Esophagus muscularis mucosa (tissue), 4 donors: ENCODE data around the gene PTPRN2. TPM values are rescaled to one million over a fixed set of nuclear protein-coding genes. Genes with fewer than 3 reads are reported as not detected.
"Not testable (repeated sequence)": the region's sequence is repeated elsewhere in the genome, so short reads cannot be mapped to it uniquely, and the experiment has no call there.

Experiments used
- DNase-seq: peaks from one replicate; pipeline ENCODE4 v3.0.0-alpha.2; 2017; ENCODE audit errors: extremely low spot score
- H3K27ac ChIP-seq, 4 donors: fragments of 200-600 bp; sonication (generic); replicated peaks in 1 of 4; 1 replicate in 3 of 4; 2 replicates in 1 of 4; pipeline ENCODE4 v1.5.1; 2016 to 2019; ENCODE audit warnings: mild to moderate bottlenecking in 1 of 4
- H3K27me3 ChIP-seq, 4 donors: fragments of 200-600 bp; sonication (generic); one replicate each; pipeline versions ENCODE4 v1.5.1 to v1.6.0; 2016 to 2019
- H3K36me3 ChIP-seq, 4 donors: fragments of 200-600 bp; sonication (generic); one replicate each; pipeline ENCODE4 v1.5.1; 2016 to 2019
- H3K4me1 ChIP-seq, 4 donors: fragments of 200-600 bp; sonication (generic); one replicate each; pipeline ENCODE4 v1.5.1; 2016 to 2019
- H3K4me3 ChIP-seq, 4 donors: fragments of 200-600 bp; sonication (generic); 1 replicate in 2 of 4; 2 replicates in 2 of 4; pipeline ENCODE4 v1.5.1; 2016 to 2019; ENCODE audit warnings: mild to moderate bottlenecking in 4 of 4, moderate library complexity in 1 of 4
- H3K9me3 ChIP-seq, 4 donors: fragments of 200-600 bp; sonication (generic); 1 replicate in 3 of 4; 2 replicates in 1 of 4; pipeline ENCODE4 v1.5.1; 2016 to 2019
- EP300 ChIP-seq: sonication (generic); formaldehyde crosslinking; IDR thresholded peaks from one replicate; pipeline ENCODE4 v1.6.1; 2017; ENCODE audit warnings: antibody characterized with exemption
- POLR2A ChIP-seq: fragments of 450-650 bp; IDR thresholded peaks from one replicate; pipeline ENCODE4 v1.6.1; 2017; ENCODE audit warnings: antibody characterized with exemption, moderate library complexity, mild to moderate bottlenecking, low read depth
- POLR2AphosphoS5 ChIP-seq, 2 donors: sonication (generic); formaldehyde crosslinking; IDR thresholded peaks; one replicate each; pipeline ENCODE4 v1.6.1; 2017; ENCODE audit warnings: antibody characterized with exemption in 2 of 2
- WGBS: methylation state at CpG from one replicate; pipeline ENCODE4 v1.1.5; 2018; 5-methylcytosine and 5-hydroxymethylcytosine counted together
- intact Hi-C: fragments of 100-400 bp; cut with DNase I; formaldehyde crosslinking; loops from one replicate; pipeline ENCODE4 v1.15.1; 2023
- total RNA-seq, 4 donors: library from RNA; depleted of rRNA; stranded (reverse); fragments of >200 nt; gene quantifications; one replicate each; pipeline versions ENCODE4 v1.1.0 to v1.2.1, GENCODE V29; 2016
- TF ChIP-seq, protein P1 (sequence below), 3 experiments: fragments of 200-600 bp in 2 of 3; fragments of 450-650 bp in 1 of 3; sonication (generic) in 2 of 3; IDR thresholded peaks; one replicate each; pipeline ENCODE4 v1.5.1; 2017 to 2019; ENCODE audit warnings: antibody characterized with exemption in 3 of 3, mild to moderate bottlenecking in 2 of 3, moderate library complexity in 1 of 3

The PTPRN2 gene
- total RNA-seq, 4 donors from 2014 or later: 2.1 to 3.1 (median 3.1) TPM

DNA sequence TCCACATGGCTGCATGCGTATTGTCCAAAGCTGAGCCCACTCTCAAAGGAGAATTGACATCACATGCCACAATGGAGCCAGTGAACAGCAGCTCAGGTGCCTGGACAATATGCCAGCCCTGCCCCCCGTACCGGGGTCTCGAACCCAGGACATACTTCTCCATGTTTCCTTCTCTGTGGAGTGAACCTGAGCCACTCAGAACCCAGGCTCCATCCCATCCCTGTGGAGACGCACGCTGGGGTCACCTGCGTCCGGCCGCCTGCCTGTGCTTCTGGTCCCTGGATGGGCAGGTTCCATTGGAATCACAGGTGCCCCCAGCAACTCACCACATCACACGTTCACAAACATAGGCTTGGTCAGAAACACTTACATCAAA, 1021.0 kb downstream of the PTPRN2 start:
- H3K9me3 ChIP-seq: no peaks in the 10 kb centered on the region
- H3K27me3 ChIP-seq: no peaks in the 10 kb centered on the region
- no peak for DNase-seq
- H3K4me1 ChIP-seq: peaks cover 3 to 20% (median 18%) of the 10 kb centered on the region in 4 donors
- intact Hi-C loops: no loop called here
- 86% methylated on average over 10 of the region's 10 CpGs for WGBS
- TF ChIP-seq, protein P1, sequence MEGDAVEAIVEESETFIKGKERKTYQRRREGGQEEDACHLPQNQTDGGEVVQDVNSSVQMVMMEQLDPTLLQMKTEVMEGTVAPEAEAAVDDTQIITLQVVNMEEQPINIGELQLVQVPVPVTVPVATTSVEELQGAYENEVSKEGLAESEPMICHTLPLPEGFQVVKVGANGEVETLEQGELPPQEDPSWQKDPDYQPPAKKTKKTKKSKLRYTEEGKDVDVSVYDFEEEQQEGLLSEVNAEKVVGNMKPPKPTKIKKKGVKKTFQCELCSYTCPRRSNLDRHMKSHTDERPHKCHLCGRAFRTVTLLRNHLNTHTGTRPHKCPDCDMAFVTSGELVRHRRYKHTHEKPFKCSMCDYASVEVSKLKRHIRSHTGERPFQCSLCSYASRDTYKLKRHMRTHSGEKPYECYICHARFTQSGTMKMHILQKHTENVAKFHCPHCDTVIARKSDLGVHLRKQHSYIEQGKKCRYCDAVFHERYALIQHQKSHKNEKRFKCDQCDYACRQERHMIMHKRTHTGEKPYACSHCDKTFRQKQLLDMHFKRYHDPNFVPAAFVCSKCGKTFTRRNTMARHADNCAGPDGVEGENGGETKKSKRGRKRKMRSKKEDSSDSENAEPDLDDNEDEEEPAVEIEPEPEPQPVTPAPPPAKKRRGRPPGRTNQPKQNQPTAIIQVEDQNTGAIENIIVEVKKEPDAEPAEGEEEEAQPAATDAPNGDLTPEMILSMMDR (IDR thresholded peaks at IDR 0.05): no peak
- TF ChIP-seq POLR2AphosphoS5 (IDR thresholded peaks at IDR 0.05): no peak
- no peak for TF ChIP-seq EP300
- TF ChIP-seq POLR2A: no peak
- H3K27ac ChIP-seq: no peak overlapping the region
- no peak overlapping the region for H3K4me3 ChIP-seq
- no peaks in the 10 kb centered on the region for H3K36me3 ChIP-seq

DNA sequence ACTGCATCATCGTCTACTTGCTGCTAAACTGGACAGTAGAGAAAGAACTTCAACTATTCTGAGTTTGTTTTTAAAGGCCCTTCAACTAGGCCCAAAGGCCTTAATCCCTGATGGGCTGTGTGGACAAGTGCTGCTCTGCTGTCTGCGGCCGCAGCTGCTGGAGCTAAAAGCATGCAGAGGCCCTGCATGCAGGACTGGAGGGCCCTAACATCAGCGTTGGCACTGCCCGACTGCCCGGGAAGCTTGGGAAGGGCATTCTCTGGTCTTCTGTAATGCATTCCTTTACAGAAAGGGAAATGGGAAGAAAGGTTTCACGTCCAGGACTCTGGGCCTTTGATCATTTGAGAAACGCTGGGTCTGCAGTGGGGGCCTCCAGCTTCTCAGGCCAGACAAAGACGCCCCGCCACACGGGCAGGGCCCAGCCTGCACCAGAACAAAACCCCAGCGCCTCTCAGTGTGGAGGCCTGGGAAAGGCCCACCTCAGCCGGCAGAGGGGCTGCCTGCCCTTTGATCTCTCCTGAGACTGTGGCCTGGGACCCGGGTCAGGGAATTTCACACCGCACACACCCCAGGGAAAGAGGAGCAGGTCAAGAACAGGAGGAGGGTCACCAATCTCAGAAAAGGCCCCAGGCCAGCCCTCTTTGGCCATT, 1021.5 kb downstream of the PTPRN2 start:
- Histone ChIP-seq H3K9me3 (no peaks in the 10 kb centered on the region), H3K36me3 (no peaks in the 10 kb centered on the region), H3K27ac (no peak overlapping the region), H3K4me3 (no peak overlapping the region), H3K4me1 (peaks cover 3 to 20% (median 18%) of the 10 kb centered on the region in 4 donors), H3K27me3 (no peaks in the 10 kb centered on the region)
- 85% methylated on average over 5 of the region's 15 CpGs for WGBS
- no peak for DNase-seq
- intact Hi-C loops: no loop called here
- no peak for TF ChIP-seq POLR2AphosphoS5 (IDR thresholded peaks at IDR 0.05)
- TF ChIP-seq POLR2A: no peak
- TF ChIP-seq, protein P1 (IDR thresholded peaks at IDR 0.05): no peak
- no peak for TF ChIP-seq EP300

DNA sequence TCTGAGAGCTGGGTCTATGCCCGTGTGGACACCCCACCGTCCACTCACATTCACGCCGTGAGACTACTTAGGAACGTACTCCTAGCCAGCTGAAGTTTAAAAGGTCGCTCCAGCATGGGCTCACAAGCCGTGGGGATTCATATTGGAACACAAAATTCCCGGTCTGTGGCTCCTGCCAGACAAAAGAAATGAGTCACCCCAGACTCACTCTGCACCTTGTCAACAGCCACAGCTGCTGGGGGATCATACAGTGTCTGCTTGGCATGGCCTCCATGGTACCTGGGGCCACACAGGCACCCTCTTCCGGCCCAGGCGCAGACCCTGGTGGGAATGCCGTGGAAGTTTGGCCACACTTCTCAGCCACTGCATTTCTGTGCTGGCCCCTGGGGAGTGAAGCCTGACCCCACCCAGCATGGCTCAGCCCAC, 1022.4 kb downstream of the PTPRN2 start:
- H3K4me1 ChIP-seq: peaks cover 3 to 20% (median 18%) of the 10 kb centered on the region in 4 donors
- intact Hi-C loops: no loop called here
- H3K27me3 ChIP-seq: no peaks in the 10 kb centered on the region
- TF ChIP-seq EP300 (no peak), POLR2AphosphoS5 (IDR thresholded peaks at IDR 0.05) (no peak), POLR2A (no peak)
- TF ChIP-seq, protein P1 (IDR thresholded peaks at IDR 0.05): no peak
- no peaks in the 10 kb centered on the region for H3K36me3 ChIP-seq
- WGBS: 86% methylated on average over 9 of the region's 11 CpGs
- DNase-seq: no peak
- H3K4me3 ChIP-seq: no peak overlapping the region
- no peaks in the 10 kb centered on the region for H3K9me3 ChIP-seq
- no peak overlapping the region for H3K27ac ChIP-seq

GRCh38 chr7:157564517-157565177, 1023.0 kb downstream of the PTPRN2 start:
- DNase-seq: no peak
- Histone ChIP-seq H3K36me3 (no peaks in the 10 kb centered on the region), H3K9me3 (no peaks in the 10 kb centered on the region), H3K27ac (no peak overlapping the region), H3K4me1 (peaks cover 3 to 19% (median 18%) of the 10 kb centered on the region in 4 donors), H3K27me3 (no peaks in the 10 kb centered on the region), H3K4me3 (no peak overlapping the region)
- TF ChIP-seq, protein P1 (IDR thresholded peaks at IDR 0.05): no peak
- TF ChIP-seq EP300 (no peak), POLR2A (no peak), POLR2AphosphoS5 (IDR thresholded peaks at IDR 0.05) (no peak)
- intact Hi-C loops: no loop called here
- WGBS: 94% methylated on average over 18 of the region's 18 CpGs

- H3K9me3 ChIP-seq, H3K36me3 ChIP-seq, DNase-seq, H3K27me3 ChIP-seq, H3K4me1 ChIP-seq, H3K27ac ChIP-seq, intact Hi-C loops, H3K4me3 ChIP-seq: not testable (repeated sequence)
- 88% methylated on average over 15 of the region's 20 CpGs for WGBS
Measured at GRCh38 chr7:157563467-157564135, 1024.0 kb downstream of the PTPRN2 start.

- H3K27me3 ChIP-seq, DNase-seq, H3K36me3 ChIP-seq, H3K9me3 ChIP-seq, H3K27ac ChIP-seq, intact Hi-C loops, H3K4me1 ChIP-seq, H3K4me3 ChIP-seq: not testable (repeated sequence)
- 95% methylated on average over 38 of the region's 44 CpGs for whole genome bisulfite sequencing
Measured at GRCh38 chr7:157562522-157563398, 1024.9 kb downstream of the PTPRN2 start.
